ENCODE measurements around the gene TSPAN11.
"Not testable (repeated sequence)": the region's sequence is repeated elsewhere in the genome, so short reads cannot be mapped to it uniquely, and the experiment has no call there.

TSPAN11 gene

DNA sequence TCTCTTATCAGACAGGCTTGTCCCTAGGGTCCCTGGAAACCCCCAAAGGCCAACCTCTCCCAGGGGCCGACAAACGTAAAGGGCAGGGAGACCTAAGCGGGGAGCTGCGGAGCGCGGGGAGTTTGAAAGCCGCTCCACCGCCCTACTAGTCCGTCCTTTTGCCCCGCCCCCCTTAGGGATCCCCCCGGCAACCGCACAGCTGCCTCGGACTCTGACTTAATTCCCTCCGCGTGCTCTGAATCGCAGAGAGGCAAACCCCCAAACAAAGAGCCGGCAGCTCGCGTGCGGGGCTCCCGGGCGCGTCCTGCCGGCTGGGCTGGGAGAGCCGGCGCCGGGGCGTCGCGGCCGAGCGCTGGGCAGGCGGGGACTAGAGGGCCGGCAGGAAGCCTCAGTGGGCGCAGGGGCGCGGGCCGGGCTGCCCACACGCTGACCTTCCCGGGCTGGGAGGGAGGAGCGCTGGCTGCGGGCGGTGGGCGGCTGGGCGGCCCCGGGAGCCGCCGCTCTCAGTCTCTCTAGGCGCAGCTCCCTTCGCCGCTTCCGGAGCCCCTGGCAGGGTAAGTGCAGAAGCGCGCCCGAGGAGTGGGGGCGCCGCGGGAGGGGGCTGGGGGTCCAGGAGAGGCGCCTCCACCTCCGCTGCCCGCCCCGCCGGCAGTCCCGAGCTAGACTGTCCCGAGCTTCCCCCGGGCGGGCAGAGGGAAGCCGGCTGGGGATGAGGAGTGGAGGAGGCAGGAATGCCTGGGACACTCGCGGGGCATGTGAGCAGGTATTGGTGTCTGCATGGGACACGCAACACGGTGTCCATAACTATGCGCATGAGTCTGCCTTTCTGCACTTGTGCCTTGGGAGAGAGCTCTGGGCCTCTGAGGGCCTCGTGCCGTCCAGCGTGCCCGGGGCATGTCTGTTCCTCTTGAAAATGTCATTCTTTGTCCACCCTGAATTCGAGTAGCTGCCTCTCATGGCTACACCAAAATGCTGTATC lies at the start of gene TSPAN11:
TSPAN11 (plus strand) TSS at position 506 of the 979 bp plus-strand sequence. CDS start 27,244 bp downstream, outside the sequence.
- no peak for DNase-seq

DNA sequence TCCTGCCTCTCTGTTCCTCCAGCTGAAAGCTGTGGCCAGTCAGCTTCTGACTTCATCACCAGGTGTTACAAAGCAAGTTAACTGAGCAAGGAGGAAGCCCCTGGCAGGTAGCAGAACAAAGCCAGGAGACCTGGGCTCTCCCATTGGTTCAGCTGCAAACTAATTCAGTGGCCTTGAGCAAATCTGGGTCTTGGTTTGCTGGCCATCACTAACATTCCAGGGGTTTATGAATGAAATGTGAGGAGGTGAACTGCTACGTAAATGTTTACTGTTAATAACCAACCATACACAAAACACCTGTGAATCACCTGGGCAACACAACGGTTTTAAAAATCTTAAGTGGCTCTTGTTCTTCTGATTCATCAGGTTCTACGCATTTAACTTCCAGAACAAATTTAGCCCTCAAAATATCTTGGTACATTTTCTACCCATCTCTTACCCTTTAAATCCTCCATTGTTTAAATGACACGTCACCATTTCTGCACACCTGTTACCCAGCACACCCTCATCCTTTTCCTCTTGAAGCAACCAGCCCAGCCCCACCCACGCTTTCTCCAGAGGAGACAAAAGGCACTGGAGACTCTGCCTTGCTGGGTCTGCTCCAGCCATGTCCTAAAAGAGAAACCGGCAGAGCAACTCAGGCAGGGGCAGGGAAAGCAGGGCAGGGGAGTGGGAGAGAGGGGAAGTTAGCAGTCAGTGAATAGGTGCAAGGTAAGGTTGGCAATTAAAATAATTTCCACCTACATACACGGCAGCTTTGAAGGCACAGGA lies 49.3 kb upstream of the TSPAN11 start:
- DNase-seq: no peak

DNA sequence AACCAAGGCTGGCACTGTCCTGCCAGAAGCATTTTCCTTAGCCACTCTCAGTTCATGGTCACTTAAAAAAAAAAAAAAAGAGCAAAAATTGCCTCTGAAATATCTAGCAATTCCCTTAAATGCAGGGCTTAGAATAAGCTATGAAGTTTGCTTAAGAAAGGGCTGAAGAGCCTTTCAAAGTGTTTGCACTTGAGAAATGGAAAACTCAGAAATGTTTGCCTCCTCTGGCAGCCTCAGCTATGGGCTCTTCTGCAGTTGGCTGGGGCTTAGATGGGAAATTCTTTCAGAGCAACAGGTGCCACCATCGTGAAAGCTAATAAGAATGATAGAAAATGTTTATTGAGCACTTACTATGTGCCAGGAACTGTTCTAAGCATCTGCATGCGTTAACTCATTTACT lies 48.5 kb upstream of the TSPAN11 start:
- no peak for DNase-seq

GRCh38 chr12:30880061-30880460 lies 46.5 kb upstream of the TSPAN11 start:
- no peak for DNase-seq

DNA sequence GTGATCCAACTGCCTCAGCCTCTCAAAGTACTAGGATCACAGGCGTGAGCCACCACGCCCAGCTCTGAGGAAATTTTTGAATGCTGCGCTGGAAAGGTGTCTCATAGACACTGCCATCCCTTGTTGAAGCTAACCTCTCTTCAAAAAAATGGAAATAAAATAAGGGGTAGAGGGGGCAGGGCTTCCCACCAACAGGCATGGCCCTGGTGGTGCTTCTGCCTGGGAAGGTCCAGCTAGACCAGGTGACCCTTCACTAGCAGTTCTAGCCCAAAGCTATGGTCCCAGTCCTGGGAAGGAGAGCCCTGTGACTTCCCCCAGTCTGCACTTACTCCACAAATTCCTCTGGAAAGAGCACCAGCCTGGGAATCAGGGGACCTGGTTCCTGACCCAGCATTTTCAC lies 45.7 kb upstream of the TSPAN11 start:
- DNase-seq: no peak

DNA sequence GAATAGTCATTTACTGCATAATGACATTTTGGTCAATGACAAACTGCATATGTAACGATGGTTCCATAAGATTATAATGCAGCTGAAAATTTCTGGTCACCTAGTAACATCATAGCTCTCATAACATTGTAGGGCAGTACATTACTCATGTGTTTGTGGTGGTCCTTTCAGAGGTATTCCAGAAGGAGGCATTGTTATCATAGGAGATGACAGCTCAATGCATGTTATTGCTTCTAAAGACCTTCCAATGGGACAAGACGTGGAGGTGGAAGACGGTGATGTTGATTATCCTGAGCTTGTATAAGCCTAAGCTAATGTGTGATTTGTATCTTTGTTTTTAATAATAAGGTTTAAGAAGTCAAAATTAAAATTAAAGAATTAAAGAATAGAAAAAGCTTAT lies 43.8 kb upstream of the TSPAN11 start:
- DNase-seq: peak; percentile 45

- no peak for DNase-seq
Observed at GRCh38 chr12:30884799-30885198, 41.7 kb upstream of the TSPAN11 start.

DNA sequence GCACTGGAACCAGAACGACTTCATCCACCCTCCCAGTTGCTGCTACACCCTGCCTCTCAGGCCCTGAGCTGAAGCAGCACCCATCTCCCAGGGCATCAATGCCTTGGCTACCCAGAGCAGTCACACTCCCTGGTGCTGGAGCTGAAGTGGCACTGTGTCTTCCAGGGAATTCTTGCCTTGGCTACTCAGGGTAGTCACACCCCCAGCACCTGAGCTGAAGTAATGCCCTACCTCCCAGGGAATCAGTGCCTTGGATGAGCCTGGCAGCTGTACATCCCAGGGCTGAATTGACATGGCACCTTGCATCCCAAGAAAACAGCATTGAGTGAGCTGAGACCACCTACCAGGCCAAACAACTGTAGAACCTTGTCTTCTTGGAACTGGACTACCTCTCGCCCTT lies 41.2 kb upstream of the TSPAN11 start:
- DNase-seq: no peak

DNA sequence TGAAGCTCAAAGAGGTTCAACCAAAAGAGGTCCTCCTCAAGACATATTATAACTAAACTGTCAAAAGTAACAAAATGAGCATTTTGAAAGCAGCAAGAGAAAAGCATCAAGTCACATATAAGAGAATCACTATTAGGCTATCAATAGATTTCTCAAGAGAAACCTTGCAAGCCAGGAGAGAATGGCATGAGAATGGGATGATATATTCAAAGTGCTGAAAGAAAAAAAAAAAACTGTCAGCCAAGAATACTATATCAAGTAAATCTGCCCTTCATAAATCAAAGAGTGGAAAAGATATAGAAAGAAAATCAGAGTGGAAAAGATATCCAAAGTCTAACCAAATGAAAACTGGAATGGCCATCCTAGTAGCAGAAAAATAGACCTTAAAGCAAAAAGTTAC lies 39.3 kb upstream of the TSPAN11 start:
- no peak for DNase-seq

DNA sequence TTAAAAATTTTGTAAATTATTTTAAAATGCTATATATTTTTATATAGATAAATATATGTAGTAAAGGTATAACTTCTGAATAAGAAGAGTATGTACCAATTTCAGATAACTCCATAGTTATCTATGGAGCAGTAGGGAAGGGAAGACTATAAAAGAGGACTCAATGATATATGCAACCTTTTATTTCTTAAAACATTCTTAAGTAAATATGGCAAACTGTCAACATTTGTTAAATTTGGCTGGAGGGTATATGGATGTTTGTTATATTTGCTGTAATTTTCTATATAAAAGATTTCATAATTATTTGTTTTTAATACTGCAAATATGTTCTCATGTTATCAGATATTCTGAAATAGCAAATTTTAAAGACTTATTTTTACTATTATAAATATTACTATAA lies 38.3 kb upstream of the TSPAN11 start:
- no peak for DNase-seq

- not testable (repeated sequence) for DNase-seq
Observed at GRCh38 chr12:30894531-30894930, 32.0 kb upstream of the TSPAN11 start.

DNA sequence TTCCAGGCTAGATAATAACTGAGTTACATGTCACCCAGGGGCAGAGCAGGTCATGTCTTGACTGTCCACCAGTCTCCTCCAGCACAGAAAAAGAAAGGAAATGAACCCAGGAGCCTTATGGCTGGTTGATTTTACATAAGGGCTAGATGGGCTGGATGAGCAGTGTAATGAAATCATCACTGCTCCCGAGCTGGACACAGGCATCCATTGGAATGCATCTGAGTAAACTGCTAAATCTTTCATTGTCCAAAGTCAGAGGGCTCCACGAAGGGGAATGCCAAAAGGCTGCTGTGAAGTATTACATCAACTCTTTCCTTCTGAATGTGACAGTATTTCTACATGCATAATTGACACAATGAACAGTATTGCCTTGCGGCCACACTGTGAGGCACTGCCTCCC lies 30.1 kb upstream of the TSPAN11 start:
- no peak for DNase-seq

DNA sequence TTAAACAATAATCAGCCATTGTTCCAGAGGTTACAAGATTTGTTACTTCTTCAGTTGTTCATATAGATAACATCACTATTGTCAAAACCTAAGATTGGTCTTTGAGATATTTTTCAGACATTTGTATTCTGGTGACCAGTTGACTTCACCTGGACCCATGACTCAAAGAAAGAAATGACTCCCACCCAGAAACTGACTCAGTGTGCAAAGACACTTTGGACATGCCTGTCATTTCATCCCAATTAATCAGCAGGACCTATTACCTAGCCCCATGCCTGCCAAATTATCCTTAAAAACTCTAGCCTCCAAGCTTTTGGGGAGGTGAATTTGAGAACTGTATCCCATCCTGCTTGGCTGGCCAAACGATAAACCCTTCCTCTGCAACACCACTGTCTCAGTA lies 27.7 kb upstream of the TSPAN11 start:
- no peak for DNase-seq

DNA sequence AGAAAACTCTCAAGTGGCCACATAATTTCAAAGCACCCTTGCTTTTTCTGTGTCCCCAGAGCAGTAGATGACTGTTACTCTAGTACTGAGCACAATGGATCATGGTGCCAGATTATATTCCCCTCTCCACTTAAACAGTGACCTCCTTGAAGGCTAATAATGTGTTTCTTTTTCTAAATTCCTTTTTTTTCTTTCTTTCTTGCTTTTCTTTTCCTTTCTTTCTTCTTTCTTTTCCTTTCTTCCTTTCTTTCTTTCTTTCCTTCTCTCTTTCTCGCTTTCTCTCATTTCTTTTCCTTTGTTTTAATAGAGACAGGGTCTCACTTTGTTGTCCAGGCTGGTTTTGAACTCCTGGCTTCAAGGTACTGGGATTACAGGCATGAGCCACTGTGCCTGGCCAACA lies 26.2 kb upstream of the TSPAN11 start:
- DNase-seq: no peak

GRCh38 chr12:30902001-30902400 lies 24.5 kb upstream of the TSPAN11 start:
- DNase-seq: no peak

GRCh38 chr12:30902596-30902995 lies 24.0 kb upstream of the TSPAN11 start:
- DNase-seq: no peak

GRCh38 chr12:30905463-30906009 lies 21.0 kb upstream of the TSPAN11 start:
- DNase-seq: no peak

DNA sequence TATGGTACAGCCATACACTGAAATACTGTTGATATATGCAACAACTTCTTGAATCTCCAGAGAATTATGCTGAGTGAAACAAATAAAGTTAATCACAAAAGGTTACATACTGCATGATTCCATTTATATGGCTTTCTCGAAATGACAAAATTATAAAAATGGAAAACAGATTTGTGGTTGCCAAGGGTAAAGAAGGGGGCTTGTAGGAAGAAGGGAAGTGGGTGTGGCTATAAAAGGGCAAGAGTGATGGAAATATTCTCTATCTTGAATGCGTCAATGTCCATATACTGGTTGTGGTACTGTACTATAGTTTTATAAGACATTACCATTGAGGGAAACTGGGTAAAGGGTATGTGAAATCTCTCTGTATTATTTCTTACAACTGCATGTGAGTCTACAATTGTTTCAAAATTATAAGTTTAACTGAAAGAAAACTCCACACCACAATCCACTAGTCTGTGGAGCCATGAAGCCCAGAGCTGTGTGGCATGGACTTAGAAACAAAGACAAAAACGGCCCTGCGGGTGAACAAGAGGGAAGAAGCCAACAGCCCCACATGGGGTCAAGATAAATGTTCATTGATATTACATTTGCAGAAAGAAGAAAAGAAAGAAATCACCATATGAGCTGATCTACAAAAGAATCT lies 18.3 kb upstream of the TSPAN11 start:
- no peak for DNase-seq

DNA sequence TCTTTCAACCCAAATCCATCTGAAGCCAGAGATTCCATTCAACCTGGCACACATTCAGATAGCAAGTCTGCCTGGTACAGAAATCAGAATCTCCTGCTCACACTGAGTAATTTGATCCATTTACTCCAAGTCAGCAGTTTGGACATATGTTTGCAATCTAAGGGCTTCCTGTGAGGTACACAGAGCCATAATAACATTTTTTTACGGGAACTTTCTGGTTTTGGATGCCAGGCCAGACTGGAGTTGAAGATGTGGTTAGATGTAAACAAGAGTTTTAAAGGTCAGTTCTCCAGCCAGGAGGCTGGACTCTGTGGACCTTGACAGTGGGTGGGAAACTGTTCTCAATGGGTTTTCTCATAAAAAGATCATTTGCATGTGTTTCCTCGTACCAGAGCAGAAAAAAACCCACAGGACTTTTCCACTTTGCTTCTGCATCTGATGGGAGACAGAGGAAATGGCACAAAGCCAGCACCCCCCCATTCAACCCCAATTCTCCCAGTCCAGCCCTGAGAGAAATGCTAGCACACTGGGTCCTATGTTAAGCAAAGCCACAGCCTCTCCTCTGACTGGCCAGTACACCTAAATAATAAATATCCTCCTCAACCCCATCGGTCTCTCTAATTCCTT lies 17.7 kb upstream of the TSPAN11 start:
- DNase-seq: peak; percentile 48

GRCh38 chr12:30909349-30910037 lies 17.1 kb upstream of the TSPAN11 start:
- DNase-seq: no peak

GRCh38 chr12:30910038-30910350 lies 16.6 kb upstream of the TSPAN11 start:
- no peak for DNase-seq

DNA sequence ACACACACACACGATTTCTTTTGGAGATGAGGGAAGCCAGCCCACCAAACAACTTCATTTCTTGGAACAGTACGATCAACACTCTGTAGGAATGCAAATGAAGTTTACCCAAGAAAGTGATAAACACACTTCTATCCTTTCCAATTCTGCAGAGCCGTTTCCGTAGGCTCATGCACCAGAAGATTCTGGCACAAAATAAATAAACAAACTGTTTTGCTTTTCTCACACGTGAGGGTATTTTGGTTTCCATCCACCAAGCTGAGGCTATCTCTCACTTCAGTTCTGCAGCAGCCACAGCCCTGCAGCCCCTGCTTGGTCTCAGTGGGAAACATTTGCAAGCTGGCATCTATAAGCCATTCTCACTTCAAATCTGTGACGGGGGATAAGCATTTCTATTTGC lies 15.3 kb upstream of the TSPAN11 start:
- no peak for DNase-seq

Data from NCI-H526 treated with DMSO at 0.1 percent for 48 hours (cell line).